CD4-positive, alpha-beta T cell (primary cell): Measurements from ENCODE around the gene NAB1. TPM values are rescaled to one million over a fixed set of nuclear protein-coding genes. Genes with fewer than 3 reads are reported as not detected.

Source experiments
- ATAC-seq: fragments of 200-7000 bp; cut with Tn5 transposase; one replicate; pipeline ENCODE4 v1.10.0; 2022; ENCODE audit warnings: mild to moderate bottlenecking; ENCODE audit not compliant: poor library complexity
- CTCF ChIA-PET: fragments of 350-600 bp; sonication (Branson Sonifier 250); formaldehyde crosslinking; loops from one replicate; lab custom pipeline; 2021; ENCODE audit warnings: antibody characterized with exemption, inconsistent platforms; lab: Charles Lee
- POLR2A ChIA-PET: fragments of 350-600 bp; sonication (Branson Sonifier 250); formaldehyde crosslinking; loops from one replicate; lab custom pipeline; 2021; ENCODE audit warnings: antibody characterized with exemption, inconsistent platforms; lab: Charles Lee
- DNase-seq, 14 experiments: peaks; one replicate each; pipeline ENCODE4 v3.0.0-alpha.2; 2013 to 2020; ENCODE audit warnings: mixed read lengths in 2 of 14
- H3K27ac ChIP-seq, 2 donors: one replicate each; pipeline versions ENCODE4 v1.5.1 to v1.7.0; 2013; ENCODE audit warnings: low read length in 2 of 2, low read depth in 1 of 2, mild to moderate bottlenecking in 1 of 2
- H3K27me3 ChIP-seq, 2 experiments: 1 replicate in 1 of 2; 2 replicates in 1 of 2; pipeline versions ENCODE4 v1.6.1 to v1.7.0; 2013; ENCODE audit warnings: low read length in 2 of 2, control low read depth in 1 of 2, mild to moderate bottlenecking in 1 of 2, moderate library complexity in 1 of 2; ENCODE audit not compliant: insufficient read depth in 2 of 2, control insufficient read depth in 1 of 2
- H3K36me3 ChIP-seq: one replicate; pipeline ENCODE4 v1.6.1; 2013; ENCODE audit warnings: low read length, control low read depth; ENCODE audit not compliant: insufficient read depth
- H3K4me1 ChIP-seq: one replicate; pipeline ENCODE4 v1.6.1; 2013; ENCODE audit warnings: low read length, control low read depth; ENCODE audit not compliant: insufficient read depth
- H3K4me3 ChIP-seq: one replicate; pipeline ENCODE4 v1.5.1; 2013; ENCODE audit warnings: mild to moderate bottlenecking, low read length, moderate library complexity
- H3K9me3 ChIP-seq, 2 experiments: 1 replicate in 1 of 2; 2 replicates in 1 of 2; pipeline versions ENCODE4 v1.6.1 to v1.7.0; 2013; ENCODE audit warnings: low read length in 2 of 2, mild to moderate bottlenecking in 2 of 2, control low read depth in 1 of 2, moderate library complexity in 1 of 2; ENCODE audit not compliant: control insufficient read depth in 1 of 2, insufficient read depth in 1 of 2
- H3K27ac Mint-ChIP-seq: one replicate; pipeline ENCODE4 v1.8.0; 2020; ENCODE audit warnings: mixed read lengths
- H3K27me3 Mint-ChIP-seq: one replicate; pipeline ENCODE4 v1.8.0; 2021; ENCODE audit warnings: mixed read lengths
- H3K36me3 Mint-ChIP-seq: one replicate; pipeline ENCODE4 v1.8.0; 2021; ENCODE audit warnings: low read depth, mixed read lengths
- H3K4me1 Mint-ChIP-seq: one replicate; pipeline ENCODE4 v1.8.0; 2021; ENCODE audit warnings: low read depth, mixed read lengths
- H3K4me3 Mint-ChIP-seq: one replicate; pipeline ENCODE4 v1.8.0; 2020; ENCODE audit warnings: mild to moderate bottlenecking, mixed read lengths
- H3K9me3 Mint-ChIP-seq: one replicate; pipeline ENCODE4 v1.8.0; 2020; ENCODE audit warnings: mixed read lengths
- CTCF ChIP-seq: fragments of 200-600 bp; IDR thresholded peaks from one replicate; pipeline ENCODE4 v1.8.0; 2022; ENCODE audit warnings: antibody characterized with exemption, mild to moderate bottlenecking
- intact Hi-C, 2 experiments: fragments of 100-400 bp; cut with DNase I in 1 of 2; cut with micrococcal nuclease in 1 of 2; formaldehyde crosslinking; loops; one replicate each; pipeline versions ENCODE4 v1.15.1 to v1.9.0; 2023 to 2025; cut with DNase I, micrococcal nuclease
- total RNA-seq, 174 experiments: library from RNA in 2 of 174; stranded (reverse) in 2 of 174; gene quantifications; one replicate each; pipeline ENCODE4 v1.2.3 and lab custom pipeline; 2021 to 2026

NAB1 gene
- total RNA-seq, 2 experiments from 2014 or later = 20.0 to 21.1 TPM

- Histone ChIP-seq H3K4me1 (peaks cover 20% of the 10 kb centered on the region), H3K27ac (peak overlapping the region; percentile 72 to 73), H3K27me3 (no peaks in the 10 kb centered on the region), H3K9me3 (no peaks in the 10 kb centered on the region), H3K36me3 (no peaks in the 10 kb centered on the region), H3K4me3 (peak overlapping the region; percentile 89)
- no peak for TF ChIP-seq CTCF
- ATAC-seq = no peak
- Mint-ChIP-seq H3K36me3 (peaks cover 12% of the 10 kb centered on the region), H3K4me1 (peaks cover 47% of the 10 kb centered on the region), H3K27ac (peak overlapping the region; percentile 81), H3K27me3 (no peaks in the 10 kb centered on the region), H3K4me3 (peak overlapping the region; percentile 96), H3K9me3 (no peaks in the 10 kb centered on the region)
- CTCF ChIA-PET = interaction anchor here (0.8 to 4.0 kb wide), 3 partner anchors 17 to 116 kb away, joined by 3 to 30 read pairs (median 6); no protein-coding TSS in a partner anchor
- intact Hi-C loops = loop anchor here (1.0 to 10.0 kb wide), 12 partner anchors 10 to 1205 kb away; partner anchors contain the start of genes NEMP2 (in 2 of the 2), ORMDL1 (in 2 of the 2), PMS1 (in 2 of the 2) and GLS (in 1 of the 2)
- DNase-seq = peak in 2 of 14 experiments; percentile 22 to 32
- POLR2A ChIA-PET = interaction anchor here (0.6 to 2.7 kb wide), 8 partner anchors 11 to 243 kb away, joined by 3 to 12 read pairs (median 4); partner anchors contain the start of genes GLS and NEMP2
Measured at GRCh38 chr2:190649798-190650390, 1.0 kb downstream of the NAB1 start.

- H3K27me3 Mint-ChIP-seq = no peaks in the 10 kb centered on the region
- Histone ChIP-seq H3K4me3 (no peak overlapping the region), H3K27me3 (no peaks in the 10 kb centered on the region), H3K4me1 (peaks cover 20% of the 10 kb centered on the region), H3K36me3 (no peaks in the 10 kb centered on the region), H3K27ac (no peak overlapping the region), H3K9me3 (no peaks in the 10 kb centered on the region)
- H3K36me3 Mint-ChIP-seq = peaks cover 12% of the 10 kb centered on the region
- DNase-seq (no peak), ATAC-seq (no peak)
- intact Hi-C loops = loop anchor here in 1 of 2 experiments (5.0 to 10.0 kb wide), 2 partner anchors 231 to 867 kb away; partner anchors contain the start of genes GLS, ORMDL1 and PMS1
- H3K4me3 Mint-ChIP-seq = peak overlapping the region; percentile 68
- ChIA-PET CTCF (interaction anchor here (1.0 to 4.0 kb wide), 4 partner anchors 9 to 28 kb away, joined by 3 to 30 read pairs (median 4); no protein-coding TSS in a partner anchor), POLR2A (interaction anchor here (1.4 to 2.7 kb wide), 6 partner anchors 9 to 292 kb away, joined by 3 to 12 read pairs (median 8); partner anchors contain the start of gene NEMP2)
- TF ChIP-seq CTCF = no peak
- H3K27ac Mint-ChIP-seq = peak overlapping the region; percentile 12
- H3K9me3 Mint-ChIP-seq = no peaks in the 10 kb centered on the region
- H3K4me1 Mint-ChIP-seq = peaks cover 43% of the 10 kb centered on the region
Measured at GRCh38 chr2:190651413-190651812, 2.5 kb downstream of the NAB1 start.

GRCh38 chr2:190653231-190653630, 4.3 kb downstream of the NAB1 start:
- ChIA-PET POLR2A (interaction anchor here (1.5 to 2.3 kb wide), 2 partner anchors 10 to 246 kb away, joined by 4 to 7 read pairs; no protein-coding TSS in a partner anchor), CTCF (interaction anchor here (1.6 to 4.0 kb wide), 2 partner anchors 9 to 27 kb away, joined by 5 to 30 read pairs; no protein-coding TSS in a partner anchor)
- ATAC-seq = no peak
- no peaks in the 10 kb centered on the region for H3K9me3 ChIP-seq
- TF ChIP-seq CTCF = no peak
- no peaks in the 10 kb centered on the region for H3K27me3 Mint-ChIP-seq
- no peaks in the 10 kb centered on the region for H3K9me3 Mint-ChIP-seq
- intact Hi-C loops = loop anchor here in 1 of 2 experiments (5.0 to 10.0 kb wide), 2 partner anchors 229 to 868 kb away; partner anchors contain the start of genes GLS, ORMDL1 and PMS1
- H3K4me3 Mint-ChIP-seq = no peak overlapping the region
- peaks cover 8% of the 10 kb centered on the region for H3K36me3 Mint-ChIP-seq
- no peaks in the 10 kb centered on the region for H3K36me3 ChIP-seq
- peaks cover 44% of the 10 kb centered on the region for H3K4me1 Mint-ChIP-seq
- no peak overlapping the region for H3K27ac ChIP-seq
- H3K4me1 ChIP-seq = peaks cover 10% of the 10 kb centered on the region
- DNase-seq = no peak
- H3K4me3 ChIP-seq = no peak overlapping the region
- no peak overlapping the region for H3K27ac Mint-ChIP-seq
- no peaks in the 10 kb centered on the region for H3K27me3 ChIP-seq
